ENCODE results near the gene HORMAD2. TPM values are rescaled to one million over a fixed set of nuclear protein-coding genes. Genes with fewer than 3 reads are reported as not detected.
A peak's percentile ranks its signal among the peaks of the same experiment; 100 is the strongest.

Gene HORMAD2
- total RNA-seq, 1 donor, result not detected

DNA sequence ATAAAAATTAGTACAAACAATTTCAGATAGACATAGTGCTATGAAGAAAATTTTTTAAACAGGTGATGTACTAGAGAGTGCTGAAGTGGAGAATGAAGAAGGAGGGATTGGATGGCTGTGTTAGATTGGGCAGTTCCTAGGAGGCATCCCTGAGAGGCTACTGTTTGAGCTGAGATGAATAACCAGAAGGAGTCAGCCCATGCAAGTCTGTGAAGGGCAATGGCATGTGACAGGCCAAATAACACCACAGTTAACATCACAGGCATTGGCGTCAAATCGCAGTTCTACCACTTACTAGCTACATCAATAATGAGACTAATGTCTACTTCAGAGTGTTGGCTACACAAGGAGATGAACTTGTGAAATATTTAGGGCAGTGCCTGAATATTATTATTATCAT is 35.4 kb downstream of the HORMAD2 start:
- no peak overlapping the region for H3K4me3 ChIP-seq (ENCODE audit: low read depth, low read length)
- DNase-seq (ENCODE audit: low read depth), result no peak
- TF ChIP-seq, protein P1, sequence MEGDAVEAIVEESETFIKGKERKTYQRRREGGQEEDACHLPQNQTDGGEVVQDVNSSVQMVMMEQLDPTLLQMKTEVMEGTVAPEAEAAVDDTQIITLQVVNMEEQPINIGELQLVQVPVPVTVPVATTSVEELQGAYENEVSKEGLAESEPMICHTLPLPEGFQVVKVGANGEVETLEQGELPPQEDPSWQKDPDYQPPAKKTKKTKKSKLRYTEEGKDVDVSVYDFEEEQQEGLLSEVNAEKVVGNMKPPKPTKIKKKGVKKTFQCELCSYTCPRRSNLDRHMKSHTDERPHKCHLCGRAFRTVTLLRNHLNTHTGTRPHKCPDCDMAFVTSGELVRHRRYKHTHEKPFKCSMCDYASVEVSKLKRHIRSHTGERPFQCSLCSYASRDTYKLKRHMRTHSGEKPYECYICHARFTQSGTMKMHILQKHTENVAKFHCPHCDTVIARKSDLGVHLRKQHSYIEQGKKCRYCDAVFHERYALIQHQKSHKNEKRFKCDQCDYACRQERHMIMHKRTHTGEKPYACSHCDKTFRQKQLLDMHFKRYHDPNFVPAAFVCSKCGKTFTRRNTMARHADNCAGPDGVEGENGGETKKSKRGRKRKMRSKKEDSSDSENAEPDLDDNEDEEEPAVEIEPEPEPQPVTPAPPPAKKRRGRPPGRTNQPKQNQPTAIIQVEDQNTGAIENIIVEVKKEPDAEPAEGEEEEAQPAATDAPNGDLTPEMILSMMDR (IDR thresholded peaks at IDR 0.05; ENCODE audit: insufficient read depth, low read length), result no peak

DNA sequence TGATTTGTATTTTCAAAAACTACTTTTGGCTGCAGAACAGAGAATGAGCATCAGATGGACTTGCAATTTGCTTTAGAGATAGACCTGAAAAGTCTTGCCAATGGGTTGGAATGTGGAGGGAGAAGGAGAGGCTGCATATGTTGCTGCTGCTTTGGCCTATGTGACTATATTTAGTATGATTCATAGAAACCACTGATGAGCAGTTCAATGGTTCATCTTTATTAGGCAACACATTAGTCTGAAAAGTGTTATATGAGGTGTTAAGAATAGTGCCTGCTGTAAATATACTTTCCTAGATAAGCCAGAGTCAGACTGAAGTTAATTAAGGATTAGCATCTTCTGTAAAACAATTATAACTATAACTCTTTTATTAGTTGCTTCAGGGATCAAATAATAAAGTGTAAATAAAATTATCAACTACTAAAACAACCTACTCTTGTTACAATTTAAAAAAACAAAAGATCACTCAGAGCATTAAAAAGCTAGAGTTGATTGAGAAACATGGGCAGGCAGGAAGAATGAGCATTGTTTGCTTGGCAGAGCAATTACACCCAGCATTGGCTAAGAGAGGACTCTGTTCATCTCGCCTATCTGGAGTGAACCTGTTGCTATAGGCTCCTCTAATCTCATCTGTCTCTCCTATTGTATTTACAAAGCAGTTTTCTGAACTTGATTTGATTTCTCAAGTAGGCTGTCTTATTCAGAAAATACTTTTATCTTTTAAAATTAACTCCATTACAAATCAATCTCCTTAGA is 36.3 kb downstream of the HORMAD2 start:
- peak; percentile 72 for DNase-seq (ENCODE audit: low read depth)
- no peak overlapping the region for H3K4me3 ChIP-seq (ENCODE audit: low read depth, low read length)
- TF ChIP-seq, protein P1 (IDR thresholded peaks at IDR 0.05; ENCODE audit: insufficient read depth, low read length), result no peak

DNA sequence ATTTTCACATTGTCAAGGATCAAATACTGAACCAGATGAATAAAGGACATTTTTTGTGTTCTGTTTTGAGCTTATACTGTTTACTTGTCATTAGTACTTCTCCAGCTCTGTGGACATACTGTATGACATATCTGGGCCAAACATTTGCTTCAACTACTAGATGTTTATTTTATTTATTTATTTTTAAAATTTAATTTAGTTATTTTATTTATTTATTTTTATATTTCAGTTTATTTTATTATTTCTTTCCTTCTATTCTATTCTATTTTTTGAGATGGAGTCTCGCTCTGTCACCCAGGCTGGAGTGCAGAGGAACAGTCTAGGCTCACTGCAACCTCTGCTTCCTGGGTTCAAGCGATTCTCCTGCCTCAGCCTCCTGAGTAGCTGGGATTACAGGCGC is 37.0 kb downstream of the HORMAD2 start:
- no peak for DNase-seq (ENCODE audit: low read depth)
- TF ChIP-seq, protein P1 (IDR thresholded peaks at IDR 0.05; ENCODE audit: insufficient read depth, low read length), result no peak
- no peak overlapping the region for H3K4me3 ChIP-seq (ENCODE audit: low read depth, low read length)

DNA sequence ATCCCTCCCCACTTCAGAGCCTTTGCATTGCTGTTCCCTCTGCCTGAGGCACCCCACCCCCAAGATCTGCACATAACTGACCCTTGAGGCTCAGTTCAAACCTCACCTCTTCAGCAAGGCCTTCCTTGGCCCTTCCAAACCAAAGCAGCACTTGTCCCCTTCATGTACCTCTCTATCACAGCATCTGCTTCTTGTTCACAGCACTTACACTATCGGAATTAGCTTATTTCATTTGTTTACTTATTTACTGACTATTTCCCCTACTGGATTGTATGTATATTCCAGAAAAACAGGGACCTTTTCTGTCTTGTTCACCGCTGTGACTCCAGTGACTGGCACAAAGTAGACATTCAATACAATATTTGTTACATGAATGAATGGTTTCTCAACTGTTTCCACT is 38.0 kb downstream of the HORMAD2 start:
- H3K4me3 ChIP-seq (ENCODE audit: low read depth, low read length), result no peak overlapping the region
- no peak for DNase-seq (ENCODE audit: low read depth)
- TF ChIP-seq, protein P1 (IDR thresholded peaks at IDR 0.05; ENCODE audit: insufficient read depth, low read length), result no peak

DNA sequence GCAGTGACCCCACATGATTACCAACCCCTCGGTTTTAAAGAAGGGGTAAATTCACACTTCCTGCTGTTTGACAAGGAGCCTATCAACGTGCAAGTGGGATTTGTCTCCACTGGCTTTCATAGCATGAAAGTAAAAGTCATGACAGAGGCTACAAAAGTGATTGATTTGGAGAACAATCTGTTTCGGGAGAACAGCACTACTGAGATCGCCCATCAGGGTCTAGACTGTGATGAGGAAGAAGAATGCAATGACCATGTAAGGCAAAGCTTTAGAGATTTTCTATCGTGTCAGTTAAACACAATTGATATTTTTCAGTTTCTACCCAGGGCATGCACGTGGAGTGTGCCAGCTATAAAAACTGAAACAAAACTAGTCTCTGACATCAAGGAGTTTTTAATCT is 41.7 kb downstream of the HORMAD2 start:
- no peak for DNase-seq (ENCODE audit: low read depth)
- no peak overlapping the region for H3K4me3 ChIP-seq (ENCODE audit: low read depth, low read length)
- TF ChIP-seq, protein P1 (IDR thresholded peaks at IDR 0.05; ENCODE audit: insufficient read depth, low read length), result no peak

DNA sequence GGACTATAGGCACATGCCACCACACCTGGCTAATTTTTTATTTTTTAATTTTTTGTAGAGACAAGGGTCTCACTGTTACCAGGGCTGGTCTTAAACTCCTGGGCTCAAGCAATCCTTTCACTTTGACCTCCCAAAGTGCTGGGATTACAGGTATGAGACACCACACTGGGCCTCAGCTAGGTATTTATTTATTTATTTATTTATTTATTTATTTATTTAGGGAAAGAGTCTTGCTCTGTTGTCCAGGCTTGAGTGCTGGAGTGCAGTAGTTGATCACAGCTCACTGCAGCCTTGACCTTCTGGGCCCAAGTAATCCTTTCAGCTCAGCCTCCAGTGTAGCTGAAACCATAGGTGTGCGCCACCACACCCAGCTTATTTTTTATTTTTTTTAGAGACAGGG is 43.2 kb downstream of the HORMAD2 start:
- no peak overlapping the region for H3K4me3 ChIP-seq (ENCODE audit: low read depth, low read length)
- TF ChIP-seq, protein P1 (IDR thresholded peaks at IDR 0.05; ENCODE audit: insufficient read depth, low read length), result no peak
- DNase-seq (ENCODE audit: low read depth), result no peak

DNA sequence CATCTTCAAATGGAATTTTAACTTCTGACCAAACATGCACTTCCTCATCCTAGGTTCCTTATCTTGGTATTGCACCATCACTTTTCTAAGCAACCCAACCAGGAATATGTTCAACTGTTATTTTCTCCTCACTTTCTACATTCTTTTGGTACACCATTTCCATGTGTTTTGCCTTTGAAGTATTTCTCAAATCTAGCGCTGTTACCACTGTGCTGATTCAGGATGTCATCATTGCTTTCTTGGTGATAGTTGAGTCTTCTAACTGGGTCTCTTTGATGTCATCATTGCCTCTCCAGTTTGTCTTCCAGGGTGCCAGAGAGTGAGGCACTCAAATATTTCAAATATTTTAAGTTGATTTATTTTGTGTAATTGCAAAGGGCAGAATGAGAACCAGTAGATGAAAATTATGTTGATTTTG is 47.5 kb downstream of the HORMAD2 start:
- TF ChIP-seq, protein P1 (IDR thresholded peaks at IDR 0.05; ENCODE audit: insufficient read depth, low read length), result no peak
- peak; percentile 87 for DNase-seq (ENCODE audit: low read depth)
- H3K4me3 ChIP-seq (ENCODE audit: low read depth, low read length), result no peak overlapping the region
